HepG2 (cell line): ENCODE results near the gene DNAJC18. TPM values are rescaled to one million over a fixed set of nuclear protein-coding genes. Genes with fewer than 3 reads are reported as not detected.

Experiments
- ARID2 ChIP-seq: sonication (generic); formaldehyde crosslinking; IDR thresholded peaks from 2 replicates; pipeline ENCODE4 v1.8.1; 2022; ENCODE audit warnings: mild to moderate bottlenecking, missing genetic modification reagents, borderline replicate concordance
- ATF1 ChIP-seq: IDR thresholded peaks from 2 replicates; pipeline ENCODE4 v1.6.1; 2016; ENCODE audit warnings: mild to moderate bottlenecking, control low read depth
- CBX2 ChIP-seq, 2 experiments: fragments of 200-600 bp in 1 of 2; sonication (generic); formaldehyde crosslinking in 1 of 2; IDR thresholded peaks; 2 replicates each; pipeline versions ENCODE4 v1.7.0 to v1.8.1; 2018 to 2022; ENCODE audit warnings: low read depth in 2 of 2, low read length in 1 of 2, mild to moderate bottlenecking in 1 of 2, missing genetic modification reagents in 1 of 2
- ERF ChIP-seq: IDR thresholded peaks from 2 replicates; pipeline ENCODE4 v1.6.1; 2018; ENCODE audit warnings: missing biosample characterization, missing genetic modification reagents
- FOXA3 ChIP-seq: IDR thresholded peaks from 2 replicates; pipeline ENCODE4 v1.6.1; 2016; ENCODE audit warnings: missing genetic modification reagents, missing compliant biosample characterization
- FOXP1 ChIP-seq, 2 experiments: fragments of 450-650 bp in 1 of 2; IDR thresholded peaks; 2 replicates each; pipeline ENCODE4 v1.6.1; 2017 to 2018; ENCODE audit warnings: antibody characterized with exemption in 1 of 2
- GTF3A ChIP-seq: sonication (generic); formaldehyde crosslinking; conservative IDR thresholded peaks from 2 replicates; pipeline ENCODE4 v1.4.0; 2020; ENCODE audit warnings: mild to moderate bottlenecking, missing genetic modification reagents
- KDM1A ChIP-seq: IDR thresholded peaks from 2 replicates; pipeline ENCODE4 v1.6.1; 2016; ENCODE audit warnings: missing compliant biosample characterization
- KDM5B ChIP-seq: sonication (generic); formaldehyde crosslinking; IDR thresholded peaks from 2 replicates; pipeline ENCODE4 v1.4.0; 2020; ENCODE audit warnings: missing genetic modification reagents, mild to moderate bottlenecking, borderline replicate concordance
- SIX1 ChIP-seq: sonication (generic); formaldehyde crosslinking; IDR thresholded peaks from 2 replicates; pipeline ENCODE4 v1.4.0; 2020; ENCODE audit warnings: missing genetic modification reagents, borderline replicate concordance
- SKI ChIP-seq: fragments of 450-650 bp; IDR thresholded peaks from one replicate; pipeline ENCODE4 v1.6.1; 2018; ENCODE audit warnings: mild to moderate bottlenecking; ENCODE audit not compliant: partially characterized antibody
- TEAD2 ChIP-seq: sonication (generic); formaldehyde crosslinking; IDR thresholded peaks from 2 replicates; pipeline ENCODE4 v1.9.0; 2021; ENCODE audit warnings: missing genetic modification reagents
- ZFP82 ChIP-seq: sonication (generic); formaldehyde crosslinking; IDR thresholded peaks from 2 replicates; pipeline ENCODE4 v1.5.1; 2020; ENCODE audit warnings: mild to moderate bottlenecking, missing genetic modification reagents, borderline replicate concordance
- ZNF160 ChIP-seq: sonication (generic); formaldehyde crosslinking; IDR thresholded peaks from 2 replicates; pipeline ENCODE4 v1.8.0; 2022; ENCODE audit warnings: mild to moderate bottlenecking, inconsistent platforms, missing genetic modification reagents
- ZNF205 ChIP-seq: IDR thresholded peaks from 2 replicates; pipeline ENCODE4 v1.6.1; 2018; ENCODE audit warnings: missing biosample characterization, missing genetic modification reagents
- ZNF207 ChIP-seq: fragments of 450-650 bp; IDR thresholded peaks from 2 replicates; pipeline ENCODE4 v1.6.1; 2016; ENCODE audit warnings: antibody characterized with exemption, borderline replicate concordance
- ZNF33A ChIP-seq: sonication (generic); formaldehyde crosslinking; IDR thresholded peaks from 2 replicates; pipeline ENCODE4 v1.5.1; 2020; ENCODE audit warnings: missing genetic modification reagents, mild to moderate bottlenecking, moderate library complexity, borderline replicate concordance
- ZNF468 ChIP-seq: sonication (generic); formaldehyde crosslinking; IDR thresholded peaks from 2 replicates; pipeline ENCODE4 v1.8.0; 2022; ENCODE audit warnings: mild to moderate bottlenecking, moderate library complexity, missing genetic modification reagents
- ZNF644 ChIP-seq: IDR thresholded peaks from 2 replicates; pipeline ENCODE4 v1.6.1; 2016; ENCODE audit warnings: low read depth
- ZZZ3 ChIP-seq: sonication (generic); formaldehyde crosslinking; IDR thresholded peaks from 2 replicates; pipeline ENCODE4 v1.4.0; 2020; ENCODE audit warnings: missing genetic modification reagents, mild to moderate bottlenecking, borderline replicate concordance
- polyA plus RNA-seq, 8 experiments: library from polyadenylated mRNA; depleted of rRNA in 3 of 8; stranded (reverse) in 7 of 8; unstranded in 1 of 8; fragments of >200 nt; fragmentation: Illumina TruSeq in 4 of 8; extraction: Trizol in 4 of 8; gene quantifications; 2 replicates each; pipeline versions ENCODE4 v1.2.1 to v1.2.3, GENCODE V29; 2011 to 2016; ENCODE audit warnings: low read depth in 4 of 8, missing spikeins in 1 of 8, mixed read lengths in 1 of 8; ENCODE audit not compliant: insufficient read depth in 1 of 8
- total RNA-seq, 5 experiments: library from RNA; depleted of rRNA; stranded (reverse); fragments of >200 nt; fragmentation: Illumina TruSeq; extraction: Trizol; gene quantifications; 2 replicates each; pipeline ENCODE4 v1.2.3, GENCODE V29; 2016; ENCODE audit warnings: low read depth in 1 of 5
- TF ChIP-seq, protein P1 (sequence below), 2 experiments: sonication (generic) in 1 of 2; formaldehyde crosslinking in 1 of 2; IDR thresholded peaks; 2 replicates each; pipeline versions ENCODE4 v1.4.0 to v1.6.1; 2018 to 2020; ENCODE audit warnings: missing genetic modification reagents in 2 of 2, borderline replicate concordance in 1 of 2, low read depth in 1 of 2, mild to moderate bottlenecking in 1 of 2, missing biosample characterization in 1 of 2
- TF ChIP-seq, protein P2 (sequence below): sonication (generic); formaldehyde crosslinking; IDR thresholded peaks from 2 replicates; pipeline ENCODE4 v1.4.0; 2020; ENCODE audit warnings: low read depth, mild to moderate bottlenecking, missing genetic modification reagents
- TF ChIP-seq, protein P3 (sequence below): sonication (generic); formaldehyde crosslinking; IDR thresholded peaks from 2 replicates; pipeline ENCODE4 v1.4.0; 2020; ENCODE audit warnings: missing genetic modification reagents
- TF ChIP-seq, protein P4 (sequence below): sonication (generic); formaldehyde crosslinking; IDR thresholded peaks from 2 replicates; pipeline ENCODE4 v1.8.0; 2023; ENCODE audit warnings: mild to moderate bottlenecking, missing genetic modification reagents

DNAJC18 gene
- total and polyA plus RNA-seq, 2 of the 13 experiments (the other 11 are each of a cell fraction or from before 2014, with no cell fraction given) = 6.5 to 6.6 TPM

DNA sequence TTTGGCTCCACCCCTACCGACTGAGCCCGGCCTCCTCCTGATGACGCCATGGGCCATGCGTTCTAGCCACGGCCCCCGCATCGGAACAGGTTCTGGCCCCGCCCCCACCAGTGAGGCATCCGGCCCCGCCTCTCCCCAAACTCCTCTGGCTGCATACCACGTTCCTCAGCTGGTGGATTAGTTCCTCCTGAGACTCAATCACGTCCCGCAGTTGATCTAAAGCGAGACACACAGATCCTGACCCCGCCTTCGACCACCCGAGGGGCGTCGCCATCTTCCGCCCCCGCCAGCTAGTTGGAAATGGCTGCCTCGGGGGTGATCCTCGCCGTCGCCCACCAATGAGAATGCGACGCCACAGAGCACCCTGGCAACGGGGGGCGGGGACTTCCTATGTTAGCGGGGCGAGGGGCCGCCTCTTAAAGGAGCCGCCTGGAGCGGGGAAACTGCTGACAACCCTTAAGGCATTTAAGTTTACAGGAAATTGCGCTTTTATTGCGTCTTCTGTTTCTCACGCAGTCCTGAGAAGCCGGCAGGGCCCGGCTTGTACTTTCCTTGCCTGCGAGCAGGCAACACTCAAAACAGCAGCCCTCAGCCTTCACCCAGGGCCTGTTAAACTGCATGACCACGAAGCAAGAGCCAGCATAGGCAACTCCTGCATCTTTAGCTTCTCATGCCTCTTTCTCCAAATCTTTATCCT is 35.4 kb downstream of the DNAJC18 start, which contains the start of gene SPATA24 (continued):
- TF ChIP-seq, protein P1, sequence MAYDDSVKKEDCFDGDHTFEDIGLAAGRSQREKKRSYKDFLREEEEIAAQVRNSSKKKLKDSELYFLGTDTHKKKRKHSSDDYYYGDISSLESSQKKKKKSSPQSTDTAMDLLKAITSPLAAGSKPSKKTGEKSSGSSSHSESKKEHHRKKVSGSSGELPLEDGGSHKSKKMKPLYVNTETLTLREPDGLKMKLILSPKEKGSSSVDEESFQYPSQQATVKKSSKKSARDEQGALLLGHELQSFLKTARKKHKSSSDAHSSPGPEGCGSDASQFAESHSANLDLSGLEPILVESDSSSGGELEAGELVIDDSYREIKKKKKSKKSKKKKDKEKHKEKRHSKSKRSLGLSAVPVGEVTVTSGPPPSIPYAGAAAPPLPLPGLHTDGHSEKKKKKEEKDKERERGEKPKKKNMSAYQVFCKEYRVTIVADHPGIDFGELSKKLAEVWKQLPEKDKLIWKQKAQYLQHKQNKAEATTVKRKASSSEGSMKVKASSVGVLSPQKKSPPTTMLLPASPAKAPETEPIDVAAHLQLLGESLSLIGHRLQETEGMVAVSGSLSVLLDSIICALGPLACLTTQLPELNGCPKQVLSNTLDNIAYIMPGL (CRISPR knock-in tag; IDR thresholded peaks at IDR 0.05; ENCODE audit: borderline replicate concordance in 1 of 2, low read depth in 1 of 2) = no peak
- TF ChIP-seq ERF (no peak), ZNF33A (no peak), CBX2 (IDR thresholded peaks at IDR 0.05; ENCODE audit: low read depth, low read length) (no peak), CBX2 (CRISPR knock-in tag; IDR thresholded peaks at IDR 0.05; ENCODE audit: low read depth) (no peak), ZNF207 (no peak), ZNF468 (no peak), FOXP1 (IDR thresholded peaks at IDR 0.05) (no peak), FOXP1 (CRISPR knock-in tag; IDR thresholded peaks at IDR 0.05) (no peak), TEAD2 (CRISPR knock-in tag) (no peak), ZNF644 (CRISPR knock-in tag) (no peak), KDM1A (CRISPR knock-in tag) (no peak), KDM5B (peak; percentile 41; the same call in 1 of the 2 replicates), FOXA3 (no peak), ZNF205 (CRISPR knock-in tag) (no peak), ZNF160 (CRISPR knock-in tag) (no peak), SIX1 (CRISPR knock-in tag) (no peak), GTF3A (CRISPR knock-in tag) (no peak), ATF1 (CRISPR knock-in tag) (peak; percentile 72; the same call in 1 of the 2 replicates), ZFP82 (no peak), ARID2 (CRISPR knock-in tag) (no peak), ZZZ3 (no peak), SKI (peak; percentile 10)
- TF ChIP-seq, protein P2, sequence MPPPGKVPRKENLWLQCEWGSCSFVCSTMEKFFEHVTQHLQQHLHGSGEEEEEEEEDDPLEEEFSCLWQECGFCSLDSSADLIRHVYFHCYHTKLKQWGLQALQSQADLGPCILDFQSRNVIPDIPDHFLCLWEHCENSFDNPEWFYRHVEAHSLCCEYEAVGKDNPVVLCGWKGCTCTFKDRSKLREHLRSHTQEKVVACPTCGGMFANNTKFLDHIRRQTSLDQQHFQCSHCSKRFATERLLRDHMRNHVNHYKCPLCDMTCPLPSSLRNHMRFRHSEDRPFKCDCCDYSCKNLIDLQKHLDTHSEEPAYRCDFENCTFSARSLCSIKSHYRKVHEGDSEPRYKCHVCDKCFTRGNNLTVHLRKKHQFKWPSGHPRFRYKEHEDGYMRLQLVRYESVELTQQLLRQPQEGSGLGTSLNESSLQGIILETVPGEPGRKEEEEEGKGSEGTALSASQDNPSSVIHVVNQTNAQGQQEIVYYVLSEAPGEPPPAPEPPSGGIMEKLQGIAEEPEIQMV (CRISPR knock-in tag) = no peak
- TF ChIP-seq, protein P3, sequence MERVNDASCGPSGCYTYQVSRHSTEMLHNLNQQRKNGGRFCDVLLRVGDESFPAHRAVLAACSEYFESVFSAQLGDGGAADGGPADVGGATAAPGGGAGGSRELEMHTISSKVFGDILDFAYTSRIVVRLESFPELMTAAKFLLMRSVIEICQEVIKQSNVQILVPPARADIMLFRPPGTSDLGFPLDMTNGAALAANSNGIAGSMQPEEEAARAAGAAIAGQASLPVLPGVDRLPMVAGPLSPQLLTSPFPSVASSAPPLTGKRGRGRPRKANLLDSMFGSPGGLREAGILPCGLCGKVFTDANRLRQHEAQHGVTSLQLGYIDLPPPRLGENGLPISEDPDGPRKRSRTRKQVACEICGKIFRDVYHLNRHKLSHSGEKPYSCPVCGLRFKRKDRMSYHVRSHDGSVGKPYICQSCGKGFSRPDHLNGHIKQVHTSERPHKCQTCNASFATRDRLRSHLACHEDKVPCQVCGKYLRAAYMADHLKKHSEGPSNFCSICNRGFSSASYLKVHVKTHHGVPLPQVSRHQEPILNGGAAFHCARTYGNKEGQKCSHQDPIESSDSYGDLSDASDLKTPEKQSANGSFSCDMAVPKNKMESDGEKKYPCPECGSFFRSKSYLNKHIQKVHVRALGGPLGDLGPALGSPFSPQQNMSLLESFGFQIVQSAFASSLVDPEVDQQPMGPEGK (CRISPR knock-in tag) = peak; percentile 75
- TF ChIP-seq, protein P4, sequence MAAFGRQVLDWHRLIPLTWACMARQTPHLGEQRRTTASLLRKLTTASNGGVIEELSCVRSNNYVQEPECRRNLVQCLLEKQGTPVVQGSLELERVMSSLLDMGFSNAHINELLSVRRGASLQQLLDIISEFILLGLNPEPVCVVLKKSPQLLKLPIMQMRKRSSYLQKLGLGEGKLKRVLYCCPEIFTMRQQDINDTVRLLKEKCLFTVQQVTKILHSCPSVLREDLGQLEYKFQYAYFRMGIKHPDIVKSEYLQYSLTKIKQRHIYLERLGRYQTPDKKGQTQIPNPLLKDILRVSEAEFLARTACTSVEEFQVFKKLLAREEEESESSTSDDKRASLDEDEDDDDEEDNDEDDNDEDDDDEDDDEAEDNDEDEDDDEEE (CRISPR knock-in tag) = no peak
